HG02973 (cell line): Measurements from ENCODE around the gene NANS.
"Not testable (repeated sequence)": the region's sequence is repeated elsewhere in the genome, so short reads cannot be mapped to it uniquely, and the experiment has no call there.

Experiments used
- ATAC-seq: cut with Tn5 transposase; IDR thresholded peaks from one replicate; pipeline ENCODE4 v1.9.1; 2021; ENCODE audit warnings: moderate library complexity; ENCODE audit not compliant: unreplicated experiment

NANS gene

GRCh38 chr9:98075332-98075805 lies 18.8 kb downstream of the NANS start:
- no peak for ATAC-seq

- ATAC-seq: not testable (repeated sequence)
Measured at GRCh38 chr9:98076514-98076890, 20.0 kb downstream of the NANS start.

- ATAC-seq: no peak
Measured at GRCh38 chr9:98078895-98079294, 22.4 kb downstream of the NANS start.

- no peak for ATAC-seq
Measured at GRCh38 chr9:98080326-98080725, 23.8 kb downstream of the NANS start.

- ATAC-seq: no peak
Measured at GRCh38 chr9:98080780-98081179, 24.2 kb downstream of the NANS start.

- no peak for ATAC-seq
Measured at GRCh38 chr9:98081477-98082219, 25.1 kb downstream of the NANS start.

GRCh38 chr9:98083061-98083501 lies 26.5 kb downstream of the NANS start:
- no peak for ATAC-seq

GRCh38 chr9:98083566-98084183 lies 27.1 kb downstream of the NANS start:
- ATAC-seq: no peak

- no peak for ATAC-seq
Measured at GRCh38 chr9:98084396-98084795, 27.9 kb downstream of the NANS start.

GRCh38 chr9:98085058-98085457 lies 28.5 kb downstream of the NANS start:
- no peak for ATAC-seq

- no peak for ATAC-seq
Measured at GRCh38 chr9:98085944-98086343, 29.4 kb downstream of the NANS start.

- no peak for ATAC-seq
Measured at GRCh38 chr9:98086461-98086860, 29.9 kb downstream of the NANS start.

- ATAC-seq: no peak
Measured at GRCh38 chr9:98087420-98088354, 31.2 kb downstream of the NANS start.

- ATAC-seq: not testable (repeated sequence)
Measured at GRCh38 chr9:98090674-98091073, 34.1 kb downstream of the NANS start.

GRCh38 chr9:98091735-98092612 lies 35.4 kb downstream of the NANS start:
- ATAC-seq: no peak

GRCh38 chr9:98092613-98092931 lies 36.0 kb downstream of the NANS start:
- no peak for ATAC-seq

- ATAC-seq: no peak
Measured at GRCh38 chr9:98094316-98094715, 37.8 kb downstream of the NANS start.

GRCh38 chr9:98094851-98095250 lies 38.3 kb downstream of the NANS start:
- no peak for ATAC-seq

- ATAC-seq: no peak
Measured at GRCh38 chr9:98095401-98095800, 38.9 kb downstream of the NANS start.

GRCh38 chr9:98096091-98096490 lies 39.6 kb downstream of the NANS start:
- no peak for ATAC-seq

- ATAC-seq: no peak
Measured at GRCh38 chr9:98097836-98098235, 41.3 kb downstream of the NANS start.
